GM12865 (cell line): ENCODE results near the gene CLEC20A.

Experiments used
- DNase-seq: peaks from one replicate; pipeline ENCODE4 v3.0.0; 2010; ENCODE audit warnings: low read depth
- H3K4me3 ChIP-seq: 2 replicates; pipeline ENCODE4 v1.5.1; 2011; ENCODE audit warnings: mild to moderate bottlenecking, low read depth, low read length, control low read depth
- CTCF ChIP-seq: IDR thresholded peaks from 2 replicates; pipeline ENCODE4 v1.5.1; 2011; ENCODE audit warnings: low read length, control low read depth, low read depth, inconsistent platforms; ENCODE audit not compliant: insufficient read depth; ENCODE audit errors: missing control alignments

Gene CLEC20A

GRCh38 chr1:178495158-178495557, 1.6 kb downstream of the CLEC20A start:
- DNase-seq = no peak
- no peak overlapping the region for H3K4me3 ChIP-seq
- TF ChIP-seq CTCF = no peak

GRCh38 chr1:178494569-178494971, 2.2 kb downstream of the CLEC20A start:
- no peak for TF ChIP-seq CTCF
- H3K4me3 ChIP-seq = no peak overlapping the region
- no peak for DNase-seq

- DNase-seq = no peak
- TF ChIP-seq CTCF = no peak
- no peak overlapping the region for H3K4me3 ChIP-seq
Measured at GRCh38 chr1:178493301-178493741, 3.4 kb downstream of the CLEC20A start.

GRCh38 chr1:178492341-178492740, 4.4 kb downstream of the CLEC20A start:
- no peak for DNase-seq
- TF ChIP-seq CTCF = no peak
- no peak overlapping the region for H3K4me3 ChIP-seq

GRCh38 chr1:178491721-178492120, 5.0 kb downstream of the CLEC20A start:
- no peak for TF ChIP-seq CTCF
- no peak for DNase-seq
- no peak overlapping the region for H3K4me3 ChIP-seq

- H3K4me3 ChIP-seq = no peak overlapping the region
- no peak for DNase-seq
- TF ChIP-seq CTCF = no peak
Measured at GRCh38 chr1:178490967-178491366, 5.8 kb downstream of the CLEC20A start.

- DNase-seq = no peak
- TF ChIP-seq CTCF = no peak
- no peak overlapping the region for H3K4me3 ChIP-seq
Measured at GRCh38 chr1:178490136-178490535, 6.6 kb downstream of the CLEC20A start.
